GF-D8 (cell line): ENCODE measurements around the gene SRRD.

ENCODE experiments used
- DNase-seq: peaks from one replicate; lab custom pipeline; 2025; lab: John Stamatoyannopoulos, UW

SRRD gene

DNA sequence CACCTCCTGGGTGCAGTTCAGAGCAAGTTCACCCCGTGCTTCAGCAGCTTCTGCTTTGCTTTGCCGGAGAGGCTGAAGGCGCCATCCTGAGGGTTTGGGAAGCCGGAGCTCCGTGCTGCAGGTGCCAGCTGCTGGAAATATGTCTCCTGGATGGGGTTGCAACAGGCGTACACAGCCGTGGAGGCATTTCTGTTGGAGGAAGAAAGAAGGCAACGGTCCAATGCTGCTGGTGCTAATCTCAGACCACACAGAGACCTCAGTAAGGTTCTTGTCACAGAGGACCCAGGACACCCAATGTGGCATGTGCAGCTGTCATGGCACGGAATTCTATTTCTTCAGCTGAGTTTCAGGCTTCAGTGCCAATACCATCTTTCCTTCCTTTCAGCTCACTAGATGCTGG, 30.5 kb upstream of the SRRD start:
- no peak for DNase-seq

GRCh38 chr22:26453812-26454500, 29.7 kb upstream of the SRRD start:
- DNase-seq = no peak

GRCh38 chr22:26457661-26458272, 25.9 kb upstream of the SRRD start:
- no peak for DNase-seq

- no peak for DNase-seq
Observed at GRCh38 chr22:26460202-26460601, 23.5 kb upstream of the SRRD start.

GRCh38 chr22:26461188-26461810, 22.4 kb upstream of the SRRD start:
- DNase-seq = no peak

- no peak for DNase-seq
Observed at GRCh38 chr22:26462051-26462450, 21.6 kb upstream of the SRRD start.

GRCh38 chr22:26462641-26463040, 21.0 kb upstream of the SRRD start:
- no peak for DNase-seq

- no peak for DNase-seq
Observed at GRCh38 chr22:26463101-26463661, 20.5 kb upstream of the SRRD start.

GRCh38 chr22:26463688-26464087, 20.0 kb upstream of the SRRD start:
- no peak for DNase-seq

DNA sequence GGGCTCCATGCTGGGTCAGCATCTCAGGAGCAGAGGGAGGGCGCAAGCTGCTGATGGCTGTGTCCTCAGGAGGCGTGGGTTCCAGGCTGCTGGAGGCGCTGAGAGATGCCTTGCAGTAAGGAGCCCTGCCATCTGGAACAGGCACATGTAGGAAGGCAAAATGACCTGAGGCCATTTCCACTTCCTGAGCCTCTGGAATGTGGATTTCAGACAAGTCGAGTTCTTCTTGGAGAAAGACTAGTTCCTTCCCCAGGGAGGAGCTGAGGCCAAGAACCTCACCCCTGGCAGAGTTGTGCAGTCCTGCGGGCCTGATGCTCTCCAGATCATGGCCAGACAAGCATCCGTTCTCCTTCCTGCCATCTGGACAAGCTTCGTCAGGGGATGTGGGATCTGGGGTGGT, 19.4 kb upstream of the SRRD start:
- DNase-seq = no peak

DNA sequence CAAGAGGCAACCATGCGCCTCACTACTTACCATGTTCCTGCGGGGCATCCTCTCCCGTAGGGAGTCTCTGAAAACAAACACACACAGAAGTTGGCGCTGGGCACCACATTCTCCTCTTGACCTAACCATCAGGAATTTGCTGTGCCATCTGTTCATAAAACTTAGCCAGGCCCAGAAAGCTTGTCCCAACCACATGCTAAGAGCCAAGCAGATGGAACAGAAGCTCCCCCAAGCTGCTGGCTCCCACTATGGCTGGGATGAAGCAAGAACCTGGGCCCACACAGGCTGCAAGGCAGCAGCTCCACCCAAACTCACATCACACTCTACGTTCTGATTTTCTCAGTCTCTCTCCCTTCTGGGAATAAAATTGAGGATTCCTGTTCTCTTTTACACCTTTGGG, 17.5 kb upstream of the SRRD start:
- DNase-seq = no peak

GRCh38 chr22:26470807-26471206, 12.9 kb upstream of the SRRD start:
- DNase-seq = no peak

DNA sequence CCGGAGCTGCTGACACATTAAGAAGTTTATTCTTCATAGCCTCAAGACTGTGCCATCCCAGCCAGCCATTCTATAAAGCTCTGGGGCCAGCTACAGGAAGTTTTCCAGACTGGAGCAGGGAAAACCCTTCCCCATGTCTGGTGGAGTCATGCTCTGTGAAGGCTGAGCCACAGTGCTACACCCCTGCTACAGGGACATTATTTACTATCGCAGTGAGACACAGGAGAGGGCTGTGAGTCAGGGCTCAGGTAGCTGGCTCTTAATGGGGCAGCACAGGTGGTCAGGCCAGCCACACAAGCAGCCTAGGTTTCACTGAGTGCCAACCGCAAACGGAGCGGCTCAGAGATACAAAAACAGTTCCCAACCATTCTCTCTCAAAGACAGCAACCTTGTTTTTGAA, 12.2 kb upstream of the SRRD start:
- no peak for DNase-seq

- DNase-seq = no peak
Observed at GRCh38 chr22:26474682-26475081, 9.0 kb upstream of the SRRD start.

DNA sequence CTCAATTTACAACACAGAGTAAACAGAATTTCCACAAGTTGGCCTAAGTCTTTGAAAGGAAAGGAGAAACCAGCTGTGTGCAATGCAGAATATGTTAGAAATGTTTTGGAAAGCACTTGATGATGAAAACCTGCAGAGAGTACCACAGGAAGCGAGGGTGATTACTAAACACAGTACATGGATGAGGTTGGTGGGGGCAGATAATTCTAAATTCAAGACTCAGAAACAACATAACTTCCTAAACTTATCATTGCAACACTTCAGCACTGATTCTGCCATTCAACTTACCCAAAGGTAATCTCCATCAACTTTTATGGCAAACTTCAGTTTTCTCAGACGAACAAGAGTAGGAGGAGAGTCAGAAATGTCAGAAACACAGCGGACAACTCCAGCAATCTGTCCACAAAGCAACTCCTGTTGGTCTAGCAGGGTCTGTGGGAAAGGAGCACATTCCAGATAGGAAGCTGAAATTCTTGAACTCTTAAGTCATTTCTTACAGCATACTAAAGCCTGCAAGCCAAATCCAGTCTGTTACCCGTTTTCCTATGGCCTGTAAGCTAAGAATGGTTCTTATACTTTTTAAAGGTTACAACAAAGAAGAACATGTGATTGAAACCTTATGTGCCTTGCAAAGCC, 6.9 kb upstream of the SRRD start:
- peak; percentile 82 for DNase-seq

GRCh38 chr22:26477341-26477731, 6.3 kb upstream of the SRRD start:
- DNase-seq = no peak

DNA sequence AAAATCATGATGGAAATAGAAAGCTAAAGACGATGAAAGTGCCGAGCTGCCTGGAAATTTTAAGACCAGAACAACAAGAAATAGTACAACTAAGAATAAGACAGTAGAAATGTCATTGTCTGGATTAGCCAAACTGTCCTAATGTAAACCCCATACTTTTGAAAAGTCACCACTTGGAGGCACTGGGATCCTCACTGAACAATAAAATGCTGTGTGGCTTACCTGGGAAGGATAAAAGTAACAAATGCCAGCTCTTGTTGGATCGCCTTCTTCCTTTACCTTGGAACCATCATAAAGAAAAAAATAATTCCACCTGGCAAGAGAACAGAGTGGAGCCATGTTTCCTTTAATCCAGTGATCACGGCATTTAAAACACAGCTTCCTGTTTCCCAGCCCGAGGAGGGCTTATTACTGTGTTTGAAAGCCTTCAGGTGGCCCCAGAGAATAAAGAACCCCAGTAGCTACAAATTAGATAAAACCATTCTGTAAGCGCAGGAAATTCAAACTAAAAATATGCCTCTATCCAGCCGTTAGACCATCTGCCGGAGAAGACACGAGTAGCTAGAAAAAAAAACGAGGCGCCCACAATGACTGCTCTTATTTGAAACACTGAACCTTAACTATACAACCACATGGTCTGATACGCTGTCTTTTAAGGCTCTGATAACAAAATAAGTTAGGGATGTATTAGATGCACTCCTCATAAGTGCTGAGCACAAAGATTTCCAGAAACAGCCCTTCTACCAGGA, 4.5 kb upstream of the SRRD start:
- no peak for DNase-seq

DNA sequence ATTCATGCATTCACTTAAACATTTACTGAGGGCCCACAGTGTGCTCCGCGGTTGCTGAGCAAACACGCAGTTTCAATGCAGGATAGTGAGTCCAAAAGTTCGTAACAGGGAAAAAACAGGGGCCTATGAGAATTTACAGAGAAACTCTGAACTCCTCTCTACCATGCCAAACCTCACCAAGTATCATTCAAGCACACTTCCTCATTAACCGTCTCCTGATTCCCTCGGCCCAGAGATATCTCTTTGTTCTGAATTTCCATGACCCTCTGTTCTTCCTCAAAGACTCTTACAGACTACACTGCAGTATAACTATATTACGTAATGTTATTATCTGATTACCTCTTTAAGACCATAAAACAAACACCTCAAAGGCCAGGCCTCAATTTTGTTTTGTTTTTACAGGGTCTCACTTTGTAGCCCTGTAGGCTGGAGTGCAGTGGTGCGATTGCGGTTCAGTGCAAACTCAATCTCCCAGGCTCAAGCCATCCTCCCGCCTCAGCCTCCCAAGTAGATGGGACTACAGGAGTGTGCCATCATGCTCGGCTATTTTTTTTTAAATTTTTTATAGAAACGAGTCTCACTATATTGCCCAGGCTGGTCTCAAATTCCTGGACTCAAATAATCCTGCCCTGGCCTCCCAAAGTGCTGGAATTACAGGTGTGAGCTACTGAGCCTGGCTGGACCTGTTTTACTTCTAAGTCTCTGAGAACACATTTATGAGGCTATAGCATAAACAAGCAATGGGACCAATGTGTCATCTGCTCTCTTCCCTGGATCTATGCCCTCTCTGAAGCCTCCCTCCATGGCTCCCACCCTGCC, 3.7 kb upstream of the SRRD start:
- peak; percentile 86 for DNase-seq

- DNase-seq = no peak
Observed at GRCh38 chr22:26480611-26480932, 3.1 kb upstream of the SRRD start.

- DNase-seq = no peak
Observed at GRCh38 chr22:26481112-26481693, 2.5 kb upstream of the SRRD start.

DNA sequence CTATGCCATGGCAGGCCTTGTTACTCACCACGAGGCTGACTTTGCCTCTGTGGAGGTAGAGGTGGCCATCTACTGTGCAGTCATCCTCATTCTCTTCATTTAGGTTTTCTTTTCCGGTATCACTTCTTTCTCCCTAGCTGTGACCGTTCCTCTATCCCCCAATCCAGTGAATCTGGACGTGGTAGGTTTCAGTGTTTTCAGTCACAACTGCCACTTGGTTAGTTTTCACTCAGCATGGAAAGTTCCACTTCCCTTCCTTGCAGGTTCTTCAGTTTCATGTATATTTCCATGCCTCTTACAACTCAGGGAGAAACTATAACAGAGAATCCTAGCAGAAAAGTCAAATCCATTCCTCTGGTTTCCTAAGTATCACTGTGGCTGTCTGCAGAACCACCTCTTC, 2.0 kb upstream of the SRRD start:
- DNase-seq = no peak
